Epithelial cell of proximal tubule (primary cell): ENCODE results near the gene RNF166. TPM values are rescaled to one million over a fixed set of nuclear protein-coding genes. Genes with fewer than 3 reads are reported as not detected.

ENCODE experiments used
- DNase-seq: peaks from one replicate; pipeline ENCODE4 v3.0.0-alpha.2; 2011; ENCODE audit warnings: low read depth
- H3K4me3 ChIP-seq: 2 replicates; pipeline ENCODE4 v1.5.1; 2011; ENCODE audit warnings: low read depth, mild to moderate bottlenecking, low read length
- total RNA-seq: library from RNA; depleted of rRNA; stranded (reverse); fragments of >200 nt; gene quantifications from 2 replicates; pipeline ENCODE4 v1.2.3, GENCODE V29; 2015
- TF ChIP-seq, protein P1 (sequence below): conservative IDR thresholded peaks from 2 replicates; pipeline ENCODE4 v1.5.1; 2012; ENCODE audit warnings: low read depth, mild to moderate bottlenecking, low read length

The RNF166 gene
- total RNA-seq, 1 donor from 2014 or later, result 32.8 TPM

DNA sequence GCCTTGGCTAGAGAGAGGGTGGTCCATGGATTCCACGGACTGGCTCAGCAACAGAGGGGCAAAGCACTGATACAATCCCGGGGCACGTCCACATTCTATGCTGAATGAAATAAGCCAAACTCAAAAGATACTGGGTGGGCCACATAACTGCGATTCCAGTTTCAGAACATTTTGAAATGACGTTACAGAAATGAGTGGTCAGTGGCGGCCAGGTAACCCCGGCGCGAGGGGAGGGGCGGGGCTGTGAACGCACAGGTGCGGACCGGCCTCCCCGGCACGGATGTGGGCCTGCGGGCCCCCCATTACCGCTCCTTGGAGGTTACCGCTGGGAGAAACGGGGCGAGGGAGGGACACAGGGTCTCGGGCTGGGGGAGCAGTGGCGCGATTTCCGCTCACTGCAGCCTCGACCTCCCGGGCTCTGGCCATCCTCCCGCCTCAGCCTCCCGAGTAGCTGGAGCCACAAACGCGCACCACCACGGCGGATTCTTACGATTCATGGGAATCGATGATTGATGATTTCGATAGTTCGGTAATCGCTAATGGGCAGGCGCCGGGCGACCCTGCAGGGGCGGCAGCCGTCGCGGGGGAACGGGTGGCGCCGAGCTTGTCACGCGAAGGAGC, 43.9 kb downstream of the RNF166 start:
- no peak for DNase-seq
- H3K4me3 ChIP-seq, result peak overlapping the region; percentile 98
- TF ChIP-seq, protein P1, sequence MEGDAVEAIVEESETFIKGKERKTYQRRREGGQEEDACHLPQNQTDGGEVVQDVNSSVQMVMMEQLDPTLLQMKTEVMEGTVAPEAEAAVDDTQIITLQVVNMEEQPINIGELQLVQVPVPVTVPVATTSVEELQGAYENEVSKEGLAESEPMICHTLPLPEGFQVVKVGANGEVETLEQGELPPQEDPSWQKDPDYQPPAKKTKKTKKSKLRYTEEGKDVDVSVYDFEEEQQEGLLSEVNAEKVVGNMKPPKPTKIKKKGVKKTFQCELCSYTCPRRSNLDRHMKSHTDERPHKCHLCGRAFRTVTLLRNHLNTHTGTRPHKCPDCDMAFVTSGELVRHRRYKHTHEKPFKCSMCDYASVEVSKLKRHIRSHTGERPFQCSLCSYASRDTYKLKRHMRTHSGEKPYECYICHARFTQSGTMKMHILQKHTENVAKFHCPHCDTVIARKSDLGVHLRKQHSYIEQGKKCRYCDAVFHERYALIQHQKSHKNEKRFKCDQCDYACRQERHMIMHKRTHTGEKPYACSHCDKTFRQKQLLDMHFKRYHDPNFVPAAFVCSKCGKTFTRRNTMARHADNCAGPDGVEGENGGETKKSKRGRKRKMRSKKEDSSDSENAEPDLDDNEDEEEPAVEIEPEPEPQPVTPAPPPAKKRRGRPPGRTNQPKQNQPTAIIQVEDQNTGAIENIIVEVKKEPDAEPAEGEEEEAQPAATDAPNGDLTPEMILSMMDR, result no peak

DNA sequence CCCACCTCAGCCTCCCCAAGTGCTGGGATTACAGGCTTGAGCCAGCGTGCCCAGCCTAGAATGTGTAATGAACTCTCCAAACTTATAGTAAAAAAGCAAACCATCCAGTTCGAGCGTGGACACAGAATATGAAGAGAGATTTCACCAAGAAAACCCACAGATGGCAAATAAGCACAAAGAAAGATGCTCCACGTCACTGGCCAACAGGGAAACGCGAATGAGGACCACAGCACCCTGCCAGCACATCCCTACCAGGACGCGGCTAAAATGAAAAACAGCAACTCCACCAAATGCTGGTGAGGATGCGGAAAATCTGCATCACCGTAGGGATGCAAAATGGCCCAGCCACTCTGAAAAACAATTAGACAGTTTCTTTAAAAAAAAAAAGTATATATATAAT, 44.7 kb downstream of the RNF166 start:
- TF ChIP-seq, protein P1, result no peak
- DNase-seq, result no peak
- no peak overlapping the region for H3K4me3 ChIP-seq

DNA sequence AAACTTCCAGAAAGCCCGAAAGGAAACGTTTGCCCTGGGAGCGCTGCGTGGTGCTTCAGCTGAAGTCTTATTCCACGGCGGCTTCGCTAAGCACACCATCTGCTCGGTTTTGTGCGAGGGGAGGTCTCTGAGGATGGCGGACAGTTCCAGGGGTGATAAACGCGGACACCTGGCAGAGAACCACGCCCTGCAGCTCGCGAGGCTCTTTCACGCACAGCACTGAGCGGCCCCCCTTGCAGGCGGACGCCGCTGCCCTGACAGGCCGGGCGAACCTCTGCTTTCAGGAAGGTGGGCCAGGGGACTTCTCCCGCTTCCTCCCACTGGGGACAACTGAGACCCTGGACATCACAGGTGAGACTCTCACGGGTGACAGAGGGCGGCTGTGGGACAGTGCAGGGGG, 47.0 kb downstream of the RNF166 start:
- H3K4me3 ChIP-seq, result no peak overlapping the region
- TF ChIP-seq, protein P1, result no peak
- DNase-seq, result no peak

DNA sequence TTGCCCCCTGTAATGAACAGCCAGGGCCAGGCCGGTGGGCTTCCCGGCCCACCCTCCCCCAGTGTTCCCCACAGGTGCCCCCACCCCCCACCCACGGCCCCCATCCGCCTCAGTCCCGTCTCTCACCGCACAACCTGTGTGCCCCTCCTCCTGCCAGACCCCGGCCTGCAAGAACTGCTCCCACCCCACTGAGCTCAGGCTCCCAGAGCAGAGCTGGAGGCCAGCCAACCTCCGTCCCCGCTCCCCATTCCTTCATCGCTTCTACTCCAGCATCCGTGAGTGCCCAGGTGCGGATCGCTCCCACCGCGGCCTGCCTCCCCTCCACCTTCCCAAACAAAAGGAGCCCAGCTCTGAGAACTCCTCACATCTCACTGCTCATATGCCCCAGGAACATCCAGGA, 47.5 kb downstream of the RNF166 start:
- H3K4me3 ChIP-seq, result no peak overlapping the region
- TF ChIP-seq, protein P1, result no peak
- DNase-seq, result no peak

DNA sequence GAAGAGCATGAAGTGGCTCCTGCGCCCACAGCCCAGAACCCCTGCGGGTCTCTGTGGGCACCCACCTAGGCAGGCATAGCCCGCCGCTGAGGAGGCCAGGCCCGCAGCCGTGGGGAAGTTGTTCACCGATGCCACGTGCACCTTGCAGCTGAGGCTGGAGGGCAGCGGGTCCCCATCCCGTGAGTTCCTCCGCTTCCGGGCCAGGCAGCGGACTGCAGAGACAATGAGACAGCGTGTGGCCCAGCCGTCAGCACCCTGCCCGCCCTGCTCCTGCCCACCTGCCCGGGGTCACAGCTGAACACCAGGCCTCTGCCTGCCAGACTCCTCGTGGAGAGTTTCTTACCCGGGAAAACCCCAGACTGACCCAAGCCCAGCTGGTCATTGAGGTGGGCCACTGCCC, 48.8 kb downstream of the RNF166 start:
- no peak overlapping the region for H3K4me3 ChIP-seq
- TF ChIP-seq, protein P1, result no peak
- no peak for DNase-seq

DNA sequence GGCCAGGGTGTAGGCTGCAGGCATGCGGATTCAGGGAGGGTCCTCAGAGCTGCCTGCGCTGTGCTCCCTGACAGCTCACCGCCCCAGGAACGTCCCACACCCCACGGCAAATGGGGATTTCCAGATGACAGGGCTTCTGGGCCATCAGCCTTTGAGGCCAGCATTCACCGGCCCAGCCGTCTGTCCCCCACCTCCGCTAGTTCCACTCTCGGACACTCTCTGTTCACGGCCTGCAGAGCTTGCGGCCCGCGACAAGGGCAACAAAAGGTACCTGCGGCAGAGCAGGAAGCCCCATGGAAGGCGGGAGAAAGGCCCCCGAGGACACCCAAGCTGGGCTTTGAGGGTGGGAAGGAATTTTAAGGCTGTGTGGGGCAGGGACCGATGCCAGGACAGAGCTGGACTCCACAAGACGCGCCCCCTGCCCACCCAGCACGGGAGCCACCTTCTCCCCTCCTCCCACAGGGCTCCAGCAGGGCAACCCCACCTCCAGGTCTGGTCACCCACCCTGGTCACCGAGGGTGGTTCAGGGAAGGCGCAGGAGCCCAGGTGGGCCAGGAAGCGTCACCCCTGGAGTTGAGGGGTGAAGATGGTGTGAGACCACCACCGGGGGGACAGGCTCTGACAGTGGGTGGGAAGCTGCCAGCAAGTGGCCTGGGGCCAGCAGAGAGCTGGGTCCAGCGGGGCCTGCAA, 49.8 kb downstream of the RNF166 start:
- H3K4me3 ChIP-seq, result no peak overlapping the region
- TF ChIP-seq, protein P1, result no peak
- DNase-seq, result no peak
